Raji (cell line): ENCODE measurements around the gene SSX2IP.

Experiments used
- POLR2A ChIP-seq: IDR thresholded peaks from 2 replicates; pipeline ENCODE4 v1.6.1; 2011; ENCODE audit warnings: low read depth, low read length, control low read depth; ENCODE audit not compliant: insufficient read depth

Gene SSX2IP, protein sequence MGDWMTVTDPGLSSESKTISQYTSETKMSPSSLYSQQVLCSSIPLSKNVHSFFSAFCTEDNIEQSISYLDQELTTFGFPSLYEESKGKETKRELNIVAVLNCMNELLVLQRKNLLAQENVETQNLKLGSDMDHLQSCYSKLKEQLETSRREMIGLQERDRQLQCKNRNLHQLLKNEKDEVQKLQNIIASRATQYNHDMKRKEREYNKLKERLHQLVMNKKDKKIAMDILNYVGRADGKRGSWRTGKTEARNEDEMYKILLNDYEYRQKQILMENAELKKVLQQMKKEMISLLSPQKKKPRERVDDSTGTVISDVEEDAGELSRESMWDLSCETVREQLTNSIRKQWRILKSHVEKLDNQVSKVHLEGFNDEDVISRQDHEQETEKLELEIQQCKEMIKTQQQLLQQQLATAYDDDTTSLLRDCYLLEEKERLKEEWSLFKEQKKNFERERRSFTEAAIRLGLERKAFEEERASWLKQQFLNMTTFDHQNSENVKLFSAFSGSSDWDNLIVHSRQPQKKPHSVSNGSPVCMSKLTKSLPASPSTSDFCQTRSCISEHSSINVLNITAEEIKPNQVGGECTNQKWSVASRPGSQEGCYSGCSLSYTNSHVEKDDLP

DNA sequence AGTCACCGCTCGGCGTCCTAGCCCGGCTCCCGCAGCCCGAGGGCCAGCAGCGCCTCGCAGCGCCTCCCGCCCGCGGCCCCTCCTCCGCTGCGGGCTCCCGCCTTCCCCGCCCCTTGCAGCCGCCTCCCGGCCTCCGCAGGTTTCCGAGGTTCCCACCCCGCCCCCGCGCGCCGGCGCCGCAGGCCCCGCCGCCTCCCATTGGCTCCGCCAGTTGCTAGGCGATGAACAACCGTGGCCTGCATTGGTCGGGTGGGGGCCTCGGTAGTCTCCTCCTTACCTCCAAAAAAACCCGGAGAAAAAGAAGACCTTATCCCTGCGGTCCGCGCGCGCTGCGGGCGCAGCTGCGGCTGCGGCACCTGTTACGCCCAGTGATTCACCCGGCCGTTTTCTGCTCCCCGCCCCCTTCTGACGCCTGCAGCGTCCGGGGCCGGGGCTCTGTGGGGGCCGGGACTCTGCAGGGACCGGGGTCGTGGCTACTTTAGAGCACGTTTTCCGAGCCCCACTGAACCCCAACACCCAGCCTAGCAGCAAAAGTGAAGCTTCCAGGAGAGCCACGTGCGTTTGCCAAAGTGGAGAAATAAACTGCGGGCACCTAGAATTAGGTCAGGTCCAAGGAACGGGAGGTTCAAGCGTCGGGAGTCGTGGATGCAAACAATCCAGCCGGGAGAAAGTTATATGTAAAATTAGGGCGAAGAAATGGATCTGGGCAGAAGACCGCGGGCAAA lies at the start of gene SSX2IP:
SSX2IP (minus strand) TSS at position 65 of the 725 bp plus-strand sequence. CDS start 19,242 bp downstream, outside the sequence.
- peak; percentile 64 for TF ChIP-seq POLR2A

DNA sequence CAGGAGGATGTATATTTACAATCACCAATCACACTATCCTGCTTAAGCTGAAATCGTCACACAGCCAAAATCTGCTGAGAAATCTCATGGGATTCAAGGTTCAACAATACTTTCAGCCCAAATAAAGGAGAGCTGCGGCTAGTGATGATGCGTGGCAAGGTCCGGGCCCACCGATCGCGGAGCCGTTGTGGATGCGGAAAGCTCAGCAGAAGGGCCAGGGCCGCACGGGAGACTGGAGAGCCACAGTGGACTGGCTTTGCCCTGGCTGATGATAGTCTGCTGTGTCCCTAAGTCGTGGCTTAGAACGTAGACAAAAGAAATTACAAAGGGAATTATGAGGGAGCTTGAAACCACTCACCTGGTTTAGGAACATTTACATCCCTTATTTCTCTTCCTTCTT lies 48.0 kb upstream of the SSX2IP start:
- TF ChIP-seq POLR2A: no peak

DNA sequence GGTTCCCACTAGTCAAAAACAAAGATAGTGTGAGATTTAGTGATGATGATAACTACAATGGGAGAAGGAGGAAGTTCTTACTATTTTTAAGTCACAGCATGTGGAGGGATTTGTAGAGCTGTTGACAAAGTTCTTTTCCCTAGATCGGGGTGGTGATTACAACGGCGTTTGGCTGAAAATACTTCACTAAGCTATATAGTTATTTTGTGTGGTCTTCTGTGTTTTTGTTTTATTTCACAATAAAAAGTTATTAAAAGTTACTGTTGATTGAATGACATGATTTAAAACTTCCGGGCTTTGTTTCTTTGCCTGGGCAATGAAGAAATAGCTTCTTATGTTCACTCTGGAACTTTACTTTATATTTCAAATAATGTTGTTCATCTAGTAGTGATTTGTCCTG lies 47.3 kb upstream of the SSX2IP start:
- no peak for TF ChIP-seq POLR2A

DNA sequence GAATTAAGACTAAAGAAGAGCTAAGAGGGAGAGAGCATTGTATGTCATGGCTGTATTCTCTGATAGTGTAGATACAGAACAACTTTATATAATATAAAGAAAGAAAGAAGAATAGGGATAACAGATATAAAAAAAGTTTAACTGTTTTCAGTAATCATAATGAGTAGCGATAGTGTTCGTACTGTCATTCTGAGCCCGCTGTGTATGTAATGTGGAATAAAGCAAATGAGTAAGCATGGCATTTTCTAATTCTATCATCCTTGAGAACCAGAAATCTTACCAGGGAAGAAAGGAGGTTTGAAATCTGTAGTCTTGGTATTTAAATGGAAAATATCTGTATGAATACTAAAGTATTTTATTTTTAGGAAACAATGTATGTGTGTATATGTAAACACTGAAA lies 46.7 kb upstream of the SSX2IP start:
- no peak for TF ChIP-seq POLR2A

DNA sequence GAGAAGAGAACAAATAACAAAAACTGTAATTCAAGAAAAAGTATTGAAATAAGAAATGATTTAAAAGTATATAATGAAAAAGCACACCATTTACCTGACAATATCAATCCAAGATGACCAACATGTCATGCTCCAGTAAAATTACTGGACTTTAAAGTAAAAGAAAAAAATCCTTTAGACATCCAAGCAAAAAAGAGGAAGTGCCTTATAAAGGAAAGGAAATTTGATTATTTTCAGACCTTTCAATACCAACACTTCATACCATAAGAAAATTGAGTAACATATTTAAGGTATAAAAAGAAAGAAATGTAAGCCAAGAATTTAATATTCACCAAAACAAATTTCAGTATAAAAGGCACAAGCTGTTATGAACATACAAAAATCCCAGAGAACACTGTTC lies 46.2 kb upstream of the SSX2IP start:
- no peak for TF ChIP-seq POLR2A

DNA sequence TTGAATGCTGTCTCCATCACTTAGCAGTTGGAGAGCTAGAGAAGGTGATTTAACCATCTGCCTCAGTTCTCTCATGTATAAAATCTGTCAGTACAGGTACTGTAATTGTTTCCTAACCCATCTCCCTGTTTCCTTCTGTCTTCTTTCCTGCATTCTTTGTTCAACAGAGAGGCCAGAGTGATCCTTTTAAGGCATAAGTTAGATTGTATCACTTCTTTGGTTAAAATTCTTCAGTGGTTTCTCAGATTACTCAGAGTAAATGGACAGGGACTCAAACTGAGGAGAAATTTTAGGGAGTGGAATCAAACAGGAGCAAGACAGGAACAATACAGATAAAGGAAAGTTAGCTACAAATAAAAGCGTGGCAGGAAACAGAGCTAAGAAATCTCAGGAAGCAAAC lies 45.2 kb upstream of the SSX2IP start:
- TF ChIP-seq POLR2A: no peak

DNA sequence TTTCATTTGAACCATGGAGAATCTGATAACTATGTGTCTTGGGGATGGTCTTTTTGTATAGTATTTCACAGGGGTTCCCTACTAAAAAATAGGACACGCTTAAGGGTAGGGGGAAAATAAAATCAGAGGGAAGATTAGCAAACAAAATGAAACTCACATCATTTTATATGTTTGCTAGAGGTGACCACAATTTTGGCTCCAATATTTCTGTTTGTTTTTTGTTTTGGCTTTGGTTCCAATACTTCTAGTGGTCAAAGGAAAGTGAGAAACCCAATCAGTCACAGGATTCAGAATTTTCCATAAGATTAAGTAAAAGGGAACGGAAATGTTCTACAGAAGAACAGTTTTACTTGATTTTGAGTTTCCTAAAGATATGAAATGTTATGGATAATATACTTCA lies 42.3 kb upstream of the SSX2IP start:
- TF ChIP-seq POLR2A: no peak

DNA sequence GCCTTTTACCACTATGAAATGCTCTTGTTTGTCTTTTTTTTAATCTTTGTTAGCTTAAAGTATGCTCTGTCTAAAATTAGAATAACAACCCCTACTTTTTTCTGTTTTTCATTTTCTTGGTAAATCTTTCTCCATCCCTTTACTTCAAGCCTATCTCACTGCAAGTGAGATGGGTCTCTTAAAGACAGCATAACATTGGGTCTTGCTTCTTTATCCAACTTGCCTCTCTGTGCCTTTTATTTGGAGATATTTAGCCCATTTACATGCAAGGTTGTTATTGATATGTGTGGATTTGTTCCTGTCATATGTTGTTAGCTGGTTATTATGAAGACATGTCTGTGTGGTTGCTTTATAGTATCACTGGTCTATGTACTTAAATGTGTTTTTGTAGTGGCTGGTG lies 41.3 kb upstream of the SSX2IP start:
- no peak for TF ChIP-seq POLR2A

DNA sequence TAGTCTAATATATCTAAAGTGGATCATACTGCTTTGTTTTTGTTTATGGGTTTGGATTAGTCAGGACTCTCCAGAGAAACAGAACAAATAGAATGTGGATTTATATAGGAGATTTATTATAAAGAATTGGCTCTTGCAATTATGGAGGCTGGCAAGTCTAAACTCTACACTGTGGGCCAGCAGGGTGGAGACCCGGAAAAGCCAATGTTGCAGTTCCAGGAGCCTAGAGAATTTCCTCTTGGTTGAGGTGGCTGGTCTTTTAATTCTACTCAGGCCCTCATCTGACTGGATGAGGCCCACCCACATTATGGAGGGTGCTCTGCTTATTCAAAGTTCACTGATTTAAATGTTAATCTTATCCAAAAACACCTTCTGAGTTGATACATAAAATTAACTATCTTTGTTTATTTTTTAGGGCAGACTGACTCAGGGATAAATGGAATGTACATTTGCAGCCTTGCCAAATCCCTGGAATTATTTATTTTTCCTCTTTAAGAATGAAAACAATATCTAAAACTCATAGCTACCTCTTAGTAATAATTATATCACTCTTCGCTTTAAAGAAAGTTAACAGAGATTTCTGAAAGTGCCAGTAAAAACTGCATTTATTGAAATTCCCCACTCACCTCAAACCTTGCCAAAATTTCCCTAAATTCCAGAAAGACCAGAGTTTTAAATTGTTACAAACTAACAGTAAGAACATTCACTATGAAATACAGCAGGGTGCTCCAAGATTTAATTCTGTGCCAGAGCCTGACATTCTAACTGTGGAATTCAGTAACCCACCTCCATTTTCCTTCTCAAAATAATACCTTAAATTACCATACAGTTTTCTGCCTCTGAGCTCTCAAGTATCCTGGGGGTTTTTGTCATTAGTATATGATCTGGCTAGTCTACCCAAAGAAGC lies 36.6 kb upstream of the SSX2IP start:
- no peak for TF ChIP-seq POLR2A

DNA sequence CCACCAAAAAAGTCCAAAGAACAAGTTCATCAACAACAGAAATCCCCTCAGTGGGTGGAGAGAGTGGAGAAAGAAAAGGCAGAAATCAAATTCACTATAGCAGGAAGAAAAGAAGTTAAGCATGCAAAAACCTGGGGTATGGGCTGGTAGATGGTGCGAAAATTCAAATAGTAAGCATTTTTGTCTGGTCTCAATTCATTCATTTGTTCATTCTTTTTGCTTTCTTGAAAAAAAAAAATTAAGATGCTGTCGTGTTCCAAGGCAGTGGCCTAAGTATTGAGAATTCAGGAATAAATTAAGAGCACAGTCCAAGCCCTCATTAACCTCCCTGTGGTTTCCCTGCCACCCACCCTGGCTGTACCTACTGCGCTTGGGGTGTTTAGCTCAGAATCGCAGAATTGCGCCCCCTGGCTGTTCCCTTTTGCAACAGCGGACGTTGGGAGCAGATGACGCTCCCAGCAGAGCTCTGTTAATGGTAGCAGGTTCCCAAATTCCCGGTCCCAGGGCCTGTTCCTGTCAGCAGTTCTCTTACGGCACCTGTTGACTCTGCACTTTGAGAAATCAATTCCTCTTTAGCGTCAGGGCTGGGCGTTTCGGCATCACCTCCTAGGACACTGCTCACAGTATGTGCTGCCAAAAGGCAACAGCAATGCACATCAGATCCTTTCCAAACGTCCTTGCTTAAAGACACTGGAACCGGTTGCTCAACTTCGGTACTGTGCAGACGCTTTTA lies 34.0 kb upstream of the SSX2IP start:
- TF ChIP-seq POLR2A: no peak

DNA sequence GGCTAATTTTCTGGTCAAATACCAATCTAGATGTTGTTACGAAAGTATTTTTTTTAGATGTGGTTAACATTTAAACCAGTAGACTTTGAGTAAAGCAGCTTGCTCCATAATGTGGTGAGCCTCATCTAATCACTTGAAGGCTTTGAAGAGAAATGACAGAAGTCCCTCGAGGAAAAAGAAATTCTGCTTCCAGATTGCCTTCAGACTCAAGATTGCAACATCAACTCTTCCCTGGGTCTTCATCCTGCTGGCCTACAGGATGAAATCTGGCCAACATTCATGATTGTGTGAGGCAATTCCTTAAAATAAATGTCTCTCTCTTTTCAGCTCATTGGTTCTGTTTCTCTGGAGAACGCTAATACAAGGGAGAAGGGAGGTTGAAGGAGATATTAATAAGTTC lies 32.5 kb upstream of the SSX2IP start:
- TF ChIP-seq POLR2A: no peak

DNA sequence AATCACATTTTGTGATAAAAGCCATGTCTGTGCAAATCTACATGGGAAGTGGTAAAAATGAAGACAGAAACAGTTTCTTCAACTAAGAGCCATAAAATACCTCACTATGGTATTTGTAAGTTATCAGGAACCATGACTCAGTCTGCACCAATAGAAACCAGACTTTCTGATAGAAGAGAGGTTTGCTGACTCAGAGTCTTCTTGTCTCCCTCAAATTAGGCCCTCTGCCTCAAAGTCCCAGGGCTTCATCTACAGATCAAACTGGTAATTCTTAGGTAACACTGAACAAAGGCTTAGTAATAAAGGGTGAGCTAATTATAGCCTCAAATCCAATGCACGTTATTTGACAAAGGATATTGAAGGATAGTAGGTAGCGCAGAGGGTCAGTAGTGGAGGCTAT lies 30.9 kb upstream of the SSX2IP start:
- TF ChIP-seq POLR2A: no peak

DNA sequence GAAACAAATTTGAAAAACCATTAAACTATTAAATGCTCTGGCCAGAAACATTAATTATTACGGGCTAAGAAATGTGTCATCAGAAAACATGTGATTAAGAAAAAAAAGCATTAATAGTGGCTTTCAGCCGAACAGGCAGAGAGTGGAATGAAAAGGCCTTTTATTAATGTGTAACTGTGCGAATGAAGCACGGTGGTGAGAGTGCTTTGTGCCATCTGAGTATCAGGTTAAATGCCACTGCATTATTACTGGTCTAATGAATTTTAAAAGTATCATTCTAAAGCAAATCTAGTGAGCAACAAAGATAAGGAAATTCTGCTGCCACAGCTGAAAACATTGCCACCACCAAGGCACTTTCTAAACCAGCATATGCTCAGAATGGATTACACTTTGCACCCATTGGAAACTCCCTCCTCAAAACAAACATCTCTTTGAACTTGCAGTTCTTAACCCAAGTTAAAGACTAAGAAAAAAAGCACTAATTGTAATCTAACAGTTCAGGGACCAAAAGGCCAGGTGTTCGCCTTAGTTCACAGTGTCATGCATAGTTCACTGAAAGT lies 30.0 kb upstream of the SSX2IP start:
- TF ChIP-seq POLR2A: no peak
